ENCODE results near the gene HS3ST4. TPM values are rescaled to one million over a fixed set of nuclear protein-coding genes. Genes with fewer than 3 reads are reported as not detected.
"Not testable (repeated sequence)": the region's sequence is repeated elsewhere in the genome, so short reads cannot be mapped to it uniquely, and the experiment has no call there.

Gene HS3ST4
- total RNA-seq, 1 experiment from 2014 or later, result not detected

DNA sequence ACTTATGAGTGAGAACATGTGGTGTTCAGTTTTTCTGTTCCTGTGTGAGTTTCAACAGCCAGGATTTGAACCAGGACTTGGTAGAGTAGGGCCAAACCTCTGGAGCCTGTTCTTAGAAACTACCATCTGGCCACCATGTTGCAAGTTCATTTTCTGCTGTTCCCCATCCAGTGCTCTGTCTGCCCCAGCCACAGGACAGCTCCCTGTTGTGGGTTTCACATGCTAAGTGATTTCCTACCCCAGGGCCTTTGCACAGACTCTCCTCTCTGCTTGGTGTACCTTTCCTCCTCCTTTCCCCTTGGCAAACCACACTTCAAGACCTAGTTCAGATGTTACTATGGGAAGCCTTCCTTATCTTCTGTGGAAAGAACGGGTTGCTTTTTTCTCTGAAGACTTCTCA is 79.5 kb downstream of the HS3ST4 start:
- intact Hi-C loops (cut with micrococcal nuclease), result no loop called here
- Mint-ChIP-seq H3K27me3 (ENCODE audit: insufficient read depth, unreplicated experiment) (no peaks in the 10 kb centered on the region), H3K4me3 (ENCODE audit: unreplicated experiment) (no peak overlapping the region), H3K9me3 (ENCODE audit: unreplicated experiment) (peaks cover 50% of the 10 kb centered on the region), H3K4me1 (ENCODE audit: insufficient read depth, unreplicated experiment) (no peaks in the 10 kb centered on the region), H3K27ac (ENCODE audit: low read depth, unreplicated experiment) (no peak overlapping the region), H3K36me3 (ENCODE audit: insufficient read depth, unreplicated experiment) (no peaks in the 10 kb centered on the region)
- ChIA-PET CTCF (no interaction called here), POLR2A (no interaction called here)
- no TSS peak for BruUV-seq (replicated peaks)
- DNase-seq (ENCODE audit: unreplicated experiment), result no peak
- TF ChIP-seq, protein P1, sequence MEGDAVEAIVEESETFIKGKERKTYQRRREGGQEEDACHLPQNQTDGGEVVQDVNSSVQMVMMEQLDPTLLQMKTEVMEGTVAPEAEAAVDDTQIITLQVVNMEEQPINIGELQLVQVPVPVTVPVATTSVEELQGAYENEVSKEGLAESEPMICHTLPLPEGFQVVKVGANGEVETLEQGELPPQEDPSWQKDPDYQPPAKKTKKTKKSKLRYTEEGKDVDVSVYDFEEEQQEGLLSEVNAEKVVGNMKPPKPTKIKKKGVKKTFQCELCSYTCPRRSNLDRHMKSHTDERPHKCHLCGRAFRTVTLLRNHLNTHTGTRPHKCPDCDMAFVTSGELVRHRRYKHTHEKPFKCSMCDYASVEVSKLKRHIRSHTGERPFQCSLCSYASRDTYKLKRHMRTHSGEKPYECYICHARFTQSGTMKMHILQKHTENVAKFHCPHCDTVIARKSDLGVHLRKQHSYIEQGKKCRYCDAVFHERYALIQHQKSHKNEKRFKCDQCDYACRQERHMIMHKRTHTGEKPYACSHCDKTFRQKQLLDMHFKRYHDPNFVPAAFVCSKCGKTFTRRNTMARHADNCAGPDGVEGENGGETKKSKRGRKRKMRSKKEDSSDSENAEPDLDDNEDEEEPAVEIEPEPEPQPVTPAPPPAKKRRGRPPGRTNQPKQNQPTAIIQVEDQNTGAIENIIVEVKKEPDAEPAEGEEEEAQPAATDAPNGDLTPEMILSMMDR (IDR thresholded peaks at IDR 0.05; ENCODE audit: unreplicated experiment), result no peak

DNA sequence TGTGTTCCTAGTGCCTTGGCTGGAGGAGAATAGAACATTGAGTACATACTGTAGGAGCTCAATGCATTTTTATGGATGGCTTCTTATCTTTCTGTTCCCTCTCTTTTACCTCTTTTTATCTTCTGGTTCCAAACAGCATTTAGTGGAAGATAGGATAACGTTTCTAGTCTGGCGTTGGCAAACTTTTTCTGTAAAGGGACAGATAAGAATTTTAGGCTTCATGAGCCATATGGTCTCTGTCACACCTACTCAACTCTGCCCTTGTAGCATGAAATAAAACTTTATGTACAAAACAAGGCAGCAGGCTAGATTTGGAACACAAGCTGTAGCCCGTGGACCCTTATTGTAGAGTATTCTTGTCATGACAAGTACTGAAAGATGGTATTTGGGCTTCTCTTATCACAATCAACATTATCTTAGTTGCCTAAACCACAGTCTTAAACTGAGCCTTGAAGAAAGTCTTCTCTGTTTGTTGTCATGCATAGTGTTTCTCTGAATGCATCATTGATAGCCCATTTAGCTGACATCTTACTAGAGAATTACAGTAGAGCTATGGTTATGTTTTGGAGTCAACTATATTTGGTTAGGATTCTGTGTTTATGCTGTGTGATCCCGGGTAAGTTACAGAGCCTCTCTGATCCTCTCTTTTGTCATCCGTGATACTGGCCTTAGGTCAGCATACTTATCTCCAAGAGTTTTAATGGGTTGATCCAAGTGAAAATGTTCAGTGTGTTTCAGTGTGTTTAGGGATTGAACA is 80.2 kb downstream of the HS3ST4 start:
- no peaks in the 10 kb centered on the region for H3K36me3 Mint-ChIP-seq (ENCODE audit: insufficient read depth, unreplicated experiment)
- H3K9me3 Mint-ChIP-seq (ENCODE audit: unreplicated experiment), result peaks cover 58% of the 10 kb centered on the region
- H3K4me1 Mint-ChIP-seq (ENCODE audit: insufficient read depth, unreplicated experiment), result no peaks in the 10 kb centered on the region
- DNase-seq (ENCODE audit: unreplicated experiment), result no peak
- BruUV-seq (replicated peaks), result no TSS peak
- H3K27me3 Mint-ChIP-seq (ENCODE audit: insufficient read depth, unreplicated experiment), result no peaks in the 10 kb centered on the region
- no peak overlapping the region for H3K27ac Mint-ChIP-seq (ENCODE audit: low read depth, unreplicated experiment)
- TF ChIP-seq, protein P1 (IDR thresholded peaks at IDR 0.05; ENCODE audit: unreplicated experiment), result no peak
- ChIA-PET POLR2A (no interaction called here), CTCF (no interaction called here)
- H3K4me3 Mint-ChIP-seq (ENCODE audit: unreplicated experiment), result no peak overlapping the region
- intact Hi-C loops (cut with micrococcal nuclease), result no loop called here

- CTCF ChIA-PET; H3K4me1 Mint-ChIP-seq (ENCODE audit: insufficient read depth, unreplicated experiment); intact Hi-C loops (cut with micrococcal nuclease); BruUV-seq (replicated peaks); H3K27me3 Mint-ChIP-seq (ENCODE audit: insufficient read depth, unreplicated experiment); H3K4me3 Mint-ChIP-seq (ENCODE audit: unreplicated experiment); H3K27ac Mint-ChIP-seq (ENCODE audit: low read depth, unreplicated experiment); POLR2A ChIA-PET; H3K36me3 Mint-ChIP-seq (ENCODE audit: insufficient read depth, unreplicated experiment); DNase-seq (ENCODE audit: unreplicated experiment): not testable (repeated sequence)
- peaks cover 58% of the 10 kb centered on the region for H3K9me3 Mint-ChIP-seq (ENCODE audit: unreplicated experiment)
Observed at GRCh38 chr16:25776214-25776613, 84.5 kb downstream of the HS3ST4 start.

- CTCF ChIA-PET, result no interaction called here
- no peak overlapping the region for H3K4me3 Mint-ChIP-seq (ENCODE audit: unreplicated experiment)
- H3K27ac Mint-ChIP-seq (ENCODE audit: low read depth, unreplicated experiment), result no peak overlapping the region
- intact Hi-C loops (cut with micrococcal nuclease), result no loop called here
- H3K27me3 Mint-ChIP-seq (ENCODE audit: insufficient read depth, unreplicated experiment), result no peaks in the 10 kb centered on the region
- H3K36me3 Mint-ChIP-seq (ENCODE audit: insufficient read depth, unreplicated experiment), result no peaks in the 10 kb centered on the region
- no peak for DNase-seq (ENCODE audit: unreplicated experiment)
- no peaks in the 10 kb centered on the region for H3K4me1 Mint-ChIP-seq (ENCODE audit: insufficient read depth, unreplicated experiment)
- peaks cover 54% of the 10 kb centered on the region for H3K9me3 Mint-ChIP-seq (ENCODE audit: unreplicated experiment)
- POLR2A ChIA-PET, result no interaction called here
- TF ChIP-seq, protein P1 (IDR thresholded peaks at IDR 0.05; ENCODE audit: unreplicated experiment), result no peak
- BruUV-seq (replicated peaks), result no TSS peak
Observed at GRCh38 chr16:25783226-25783625, 91.5 kb downstream of the HS3ST4 start.
